ENCODE data around the gene E2F2. TPM values are rescaled to one million over a fixed set of nuclear protein-coding genes. Genes with fewer than 3 reads are reported as not detected.

The E2F2 gene
- total RNA-seq, 1 experiment from 2014 or later = 5.1 TPM

DNA sequence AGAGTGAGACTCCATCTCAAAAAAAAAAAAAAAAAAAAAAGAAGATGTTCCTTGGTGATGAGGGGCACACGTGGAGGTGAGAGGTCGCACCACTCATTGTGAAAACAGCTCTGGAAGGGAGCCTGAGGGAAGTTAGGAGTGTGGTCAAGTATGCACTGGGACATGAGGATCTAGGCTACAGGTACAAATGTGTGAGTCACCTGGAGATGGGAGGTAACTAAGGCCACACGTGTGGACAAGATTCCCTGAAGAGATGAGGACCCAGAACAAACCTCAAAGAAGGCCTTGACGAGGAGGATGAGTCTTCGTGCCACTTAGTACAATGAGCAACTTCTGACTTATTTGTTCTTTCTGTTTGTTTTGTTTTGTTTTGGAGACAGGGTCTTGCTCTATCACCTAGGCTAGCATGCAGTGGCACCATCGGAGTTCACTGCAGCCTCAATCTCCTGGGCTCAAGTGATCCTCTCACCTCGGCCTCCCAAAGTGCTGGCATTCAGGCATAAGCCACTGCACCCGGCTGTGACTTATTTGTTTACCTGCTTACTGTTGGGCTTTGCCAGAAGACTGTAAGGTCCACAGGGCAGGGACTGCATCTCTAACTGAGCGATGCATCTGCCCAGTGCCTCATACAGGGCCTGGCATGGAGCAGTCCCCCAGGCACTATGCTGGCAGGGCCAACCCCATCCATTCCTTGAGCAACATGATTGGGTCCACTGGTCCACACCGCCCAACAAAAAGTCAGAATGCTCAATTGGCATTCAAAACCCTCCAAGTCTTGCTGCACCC is 53.5 kb downstream of the E2F2 start:
- Histone ChIP-seq H2AFZ (ENCODE audit: low read length) (no peak overlapping the region), H2BK5ac (ENCODE audit: insufficient read length, low read length) (no peak overlapping the region), H3K56ac (ENCODE audit: insufficient read length, low read depth, low read length) (no peak overlapping the region), H3K79me2 (ENCODE audit: insufficient read depth, low read length) (peaks cover 7% of the 10 kb centered on the region; the same call in 1 of the 2 replicates), H4K5ac (ENCODE audit: insufficient read length, low read depth, low read length) (no peak overlapping the region), H3K4me1 (ENCODE audit: insufficient read depth, low read length) (no peaks in the 10 kb centered on the region), H3K79me1 (ENCODE audit: insufficient read depth, low read depth, low read length, poor library complexity, severe bottlenecking) (no peaks in the 10 kb centered on the region), H4K20me1 (ENCODE audit: control insufficient read depth, insufficient read depth, insufficient read length) (no peaks in the 10 kb centered on the region), H2BK120ac (ENCODE audit: low read depth, low read length, poor library complexity, severe bottlenecking) (no peak overlapping the region), H2BK12ac (ENCODE audit: insufficient read length, low read depth, low read length) (no peak overlapping the region), H3K27me3 (ENCODE audit: insufficient read depth, low read length) (no peaks in the 10 kb centered on the region), H3K18ac (ENCODE audit: insufficient read length, low read depth, low read length) (no peak overlapping the region), H3K23me2 (ENCODE audit: insufficient read length, low read depth, low read length, poor library complexity, severe bottlenecking) (no peaks in the 10 kb centered on the region), H2AK5ac (ENCODE audit: insufficient read length, low read length) (no peak overlapping the region), H3K23ac (ENCODE audit: insufficient read length, low read depth, low read length) (no peak overlapping the region), H3T11ph (ENCODE audit: low read length) (no peak overlapping the region), H3K27ac (ENCODE audit: insufficient read length, low read depth, low read length) (no peak overlapping the region), H3K9ac (ENCODE audit: extremely low read depth, insufficient read length, low read length) (no peak overlapping the region), H3K9me3 (ENCODE audit: control insufficient read depth, low read depth, low read length) (no peaks in the 10 kb centered on the region), H3K4me2 (ENCODE audit: insufficient read depth, insufficient read length, low read length) (no peak overlapping the region), H4K91ac (ENCODE audit: insufficient read length, low read depth, low read length) (no peak overlapping the region), H2BK15ac (ENCODE audit: low read depth, low read length) (no peak overlapping the region), H3K14ac (ENCODE audit: insufficient read depth, low read length) (no peak overlapping the region), H3K4ac (ENCODE audit: low read depth, low read length) (no peak overlapping the region), H4K8ac (replicated peaks; ENCODE audit: insufficient read length, low read depth, low read length) (no peak overlapping the region), H2BK20ac (ENCODE audit: low read depth, low read length, poor library complexity, severe bottlenecking) (no peak overlapping the region)
- WGBS (ENCODE audit: extremely low coverage, insufficient read length, low lambda C conversion rate) = no CpG with 5 or more reads among the region's 10 CpGs
- no peaks in the 10 kb centered on the region for H3K9me3 Mint-ChIP-seq
- no peak for DNase-seq
- TF ChIP-seq, protein P1, sequence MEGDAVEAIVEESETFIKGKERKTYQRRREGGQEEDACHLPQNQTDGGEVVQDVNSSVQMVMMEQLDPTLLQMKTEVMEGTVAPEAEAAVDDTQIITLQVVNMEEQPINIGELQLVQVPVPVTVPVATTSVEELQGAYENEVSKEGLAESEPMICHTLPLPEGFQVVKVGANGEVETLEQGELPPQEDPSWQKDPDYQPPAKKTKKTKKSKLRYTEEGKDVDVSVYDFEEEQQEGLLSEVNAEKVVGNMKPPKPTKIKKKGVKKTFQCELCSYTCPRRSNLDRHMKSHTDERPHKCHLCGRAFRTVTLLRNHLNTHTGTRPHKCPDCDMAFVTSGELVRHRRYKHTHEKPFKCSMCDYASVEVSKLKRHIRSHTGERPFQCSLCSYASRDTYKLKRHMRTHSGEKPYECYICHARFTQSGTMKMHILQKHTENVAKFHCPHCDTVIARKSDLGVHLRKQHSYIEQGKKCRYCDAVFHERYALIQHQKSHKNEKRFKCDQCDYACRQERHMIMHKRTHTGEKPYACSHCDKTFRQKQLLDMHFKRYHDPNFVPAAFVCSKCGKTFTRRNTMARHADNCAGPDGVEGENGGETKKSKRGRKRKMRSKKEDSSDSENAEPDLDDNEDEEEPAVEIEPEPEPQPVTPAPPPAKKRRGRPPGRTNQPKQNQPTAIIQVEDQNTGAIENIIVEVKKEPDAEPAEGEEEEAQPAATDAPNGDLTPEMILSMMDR (conservative IDR thresholded peaks at IDR 0.05) = no peak
- H3K36me3 Mint-ChIP-seq (ENCODE audit: insufficient read depth in 1 of 3, low read depth in 3 of 3) = peaks cover 2 to 4% (median 3%) of the 10 kb centered on the region in 3 experiments; a peak in 2 of 7 replicates
- peak overlapping the region in 1 of 3 experiments; percentile 87; a peak in 1 of 7 replicates for H3K27ac Mint-ChIP-seq
- peaks cover 13% of the 10 kb centered on the region for H3K27me3 Mint-ChIP-seq (ENCODE audit: low read depth)
- peaks cover 8 to 21% of the 10 kb centered on the region in 2 experiments for H3K4me1 Mint-ChIP-seq
- no peak overlapping the region for H3K4me3 Mint-ChIP-seq
